GM18511 (cell line): ENCODE results near the gene RTP5.

Experiments used
- ATAC-seq: cut with Tn5 transposase; IDR thresholded peaks from one replicate; pipeline ENCODE4 v1.9.1; 2021; ENCODE audit warnings: mild to moderate bottlenecking, moderate library complexity; ENCODE audit not compliant: unreplicated experiment

RTP5 gene

GRCh38 chr2:241885946-241886643, 16.6 kb downstream of the RTP5 start:
- ATAC-seq, result no peak

GRCh38 chr2:241886840-241887447, 17.4 kb downstream of the RTP5 start:
- ATAC-seq, result no peak

GRCh38 chr2:241887806-241888522, 18.4 kb downstream of the RTP5 start:
- ATAC-seq, result no peak

- ATAC-seq, result no peak
Observed at GRCh38 chr2:241888641-241889040, 19.1 kb downstream of the RTP5 start.

- ATAC-seq, result no peak
Observed at GRCh38 chr2:241890524-241891235, 21.2 kb downstream of the RTP5 start.

- ATAC-seq, result no peak
Observed at GRCh38 chr2:241891315-241891987, 21.9 kb downstream of the RTP5 start.

- no peak for ATAC-seq
Observed at GRCh38 chr2:241891988-241892298, 22.4 kb downstream of the RTP5 start.

GRCh38 chr2:241892299-241893137, 23.0 kb downstream of the RTP5 start:
- no peak for ATAC-seq

GRCh38 chr2:241893265-241893664, 23.7 kb downstream of the RTP5 start:
- ATAC-seq, result no peak

- ATAC-seq, result no peak
Observed at GRCh38 chr2:241894056-241894641, 24.6 kb downstream of the RTP5 start.

- no peak for ATAC-seq
Observed at GRCh38 chr2:241894681-241895426, 25.3 kb downstream of the RTP5 start.

GRCh38 chr2:241895427-241895711, 25.8 kb downstream of the RTP5 start:
- ATAC-seq, result no peak

- ATAC-seq, result no peak
Observed at GRCh38 chr2:241895712-241896641, 26.4 kb downstream of the RTP5 start.

GRCh38 chr2:241896746-241897201, 27.2 kb downstream of the RTP5 start:
- no peak for ATAC-seq

GRCh38 chr2:241897231-241897916, 27.8 kb downstream of the RTP5 start:
- ATAC-seq, result no peak

GRCh38 chr2:241898463-241899270, 29.1 kb downstream of the RTP5 start:
- ATAC-seq, result no peak
